HepG2 (cell line): Measurements from ENCODE around the gene HOXD9.
A peak's percentile ranks its signal among the peaks of the same experiment; 100 is the strongest.

Experiments used
- CTCF ChIP-seq: sonication (generic); formaldehyde crosslinking; IDR thresholded peaks from 2 replicates; pipeline ENCODE4 v1.5.0; 2020; ENCODE audit warnings: mild to moderate bottlenecking, missing genetic modification reagents, moderate library complexity
- HNRNPL ChIP-seq: fragments of 200-400 bp; formaldehyde crosslinking; IDR thresholded peaks from 2 replicates; pipeline ENCODE4 v1.6.1; 2017; ENCODE audit warnings: mild to moderate bottlenecking, low read depth, low read length
- JDP2 ChIP-seq: sonication (generic); formaldehyde crosslinking; IDR thresholded peaks from 2 replicates; pipeline ENCODE4 v1.8.1; 2022; ENCODE audit warnings: missing genetic modification reagents, borderline replicate concordance
- KDM1A ChIP-seq: IDR thresholded peaks from 2 replicates; pipeline ENCODE4 v1.6.1; 2016; ENCODE audit warnings: missing compliant biosample characterization
- ONECUT2 ChIP-seq: sonication (generic); formaldehyde crosslinking; IDR thresholded peaks from 2 replicates; pipeline ENCODE4 v1.4.0; 2020; ENCODE audit warnings: missing genetic modification reagents
- REST ChIP-seq, 2 experiments: IDR thresholded peaks; 2 replicates each; pipeline ENCODE4 v1.6.1; 2011 to 2012; ENCODE audit warnings: low read length in 2 of 2, borderline replicate concordance in 1 of 2, low read depth in 1 of 2, mild to moderate bottlenecking in 1 of 2, moderate library complexity in 1 of 2
- TCF12 ChIP-seq, 2 experiments: fragments of 450-650 bp in 1 of 2; sonication (generic) in 1 of 2; formaldehyde crosslinking in 1 of 2; IDR thresholded peaks; 2 replicates each; pipeline versions ENCODE4 v1.6.1 to v1.8.0; 2017 to 2022; ENCODE audit warnings: antibody characterized with exemption in 1 of 2, mild to moderate bottlenecking in 1 of 2, missing genetic modification reagents in 1 of 2, moderate library complexity in 1 of 2
- ZNF512B ChIP-seq: sonication (generic); formaldehyde crosslinking; IDR thresholded peaks from 2 replicates; pipeline ENCODE4 v1.5.1; 2020; ENCODE audit warnings: missing genetic modification reagents, mild to moderate bottlenecking, borderline replicate concordance
- ZNF766 ChIP-seq: sonication (generic); formaldehyde crosslinking; IDR thresholded peaks from 2 replicates; pipeline ENCODE4 v1.5.0; 2020; ENCODE audit warnings: missing genetic modification reagents, borderline replicate concordance
- ZZZ3 ChIP-seq: sonication (generic); formaldehyde crosslinking; IDR thresholded peaks from 2 replicates; pipeline ENCODE4 v1.4.0; 2020; ENCODE audit warnings: missing genetic modification reagents, mild to moderate bottlenecking, borderline replicate concordance

- TF ChIP-seq REST (IDR thresholded peaks at IDR 0.05; ENCODE audit: borderline replicate concordance in 1 of 2, low read depth in 1 of 2, low read length in 2 of 2) (no peak), HNRNPL (no peak), CTCF (peak; percentile 79), ZZZ3 (CRISPR knock-in tag) (no peak), ONECUT2 (no peak), TCF12 (IDR thresholded peaks at IDR 0.05) (no peak), TCF12 (CRISPR knock-in tag; IDR thresholded peaks at IDR 0.05) (no peak), ZNF512B (CRISPR knock-in tag) (no peak), KDM1A (no peak), ZNF766 (CRISPR knock-in tag) (no peak), JDP2 (CRISPR knock-in tag) (no peak)
Measured at GRCh38 chr2:176126929-176127773, 4.6 kb downstream of the HOXD9 start.
